Kidney tubule cell (primary cell): ENCODE data around the gene CENPX.
"Not testable (repeated sequence)": the region's sequence is repeated elsewhere in the genome, so short reads cannot be mapped to it uniquely, and the experiment has no call there.

Experiments used
- DNase-seq: peaks from one replicate; pipeline ENCODE4 v3.0.0-alpha.2; 2018; ENCODE audit warnings: low spot score

CENPX gene

GRCh38 chr17:82039695-82040299, 17.1 kb upstream of the CENPX start:
- DNase-seq: no peak

DNA sequence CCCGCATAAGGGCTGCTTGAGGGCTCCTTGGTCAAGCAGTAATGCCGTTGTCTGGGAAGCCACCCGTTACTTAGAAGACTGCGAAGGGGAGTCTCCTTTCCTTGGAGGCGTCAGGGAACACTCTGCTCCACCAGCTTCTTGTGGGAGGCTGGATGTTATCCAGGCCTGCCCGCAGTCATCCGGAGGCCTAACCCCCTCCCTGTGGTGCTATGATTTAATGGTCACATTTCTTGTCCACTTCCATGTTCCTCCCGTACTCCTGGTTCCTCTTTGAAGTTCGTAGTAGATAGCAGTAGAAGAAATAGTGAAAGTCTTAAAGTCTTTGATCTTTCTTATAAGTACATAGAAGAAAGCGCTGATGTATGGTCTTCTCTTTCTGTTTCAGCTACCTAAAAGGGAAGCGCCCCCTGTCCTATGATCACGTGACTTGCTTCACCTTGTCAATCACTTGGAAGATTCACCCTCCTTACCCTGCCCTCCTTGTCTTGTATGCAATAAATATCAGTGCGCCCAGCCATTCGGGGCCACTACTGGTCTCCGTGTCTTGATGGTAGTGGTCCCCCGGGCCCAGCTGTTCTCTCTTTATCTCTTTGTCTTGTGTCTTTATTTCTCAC, 16.2 kb upstream of the CENPX start:
- DNase-seq: not testable (repeated sequence)

DNA sequence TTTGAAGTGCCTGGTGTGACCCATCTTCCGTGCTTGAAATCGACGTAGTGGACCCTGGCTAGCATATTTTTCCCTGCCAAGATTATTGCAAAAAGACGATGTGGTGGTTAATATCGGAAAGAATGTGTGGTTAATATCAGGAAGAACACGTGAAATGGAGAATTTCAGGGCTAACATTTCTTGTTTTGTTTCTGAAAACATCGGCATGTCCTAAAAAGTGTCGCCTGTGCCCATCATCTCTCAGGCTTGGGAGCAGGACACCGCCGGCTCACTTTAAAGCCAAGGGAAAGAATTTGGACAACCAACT, 15.2 kb upstream of the CENPX start:
- no peak for DNase-seq

DNA sequence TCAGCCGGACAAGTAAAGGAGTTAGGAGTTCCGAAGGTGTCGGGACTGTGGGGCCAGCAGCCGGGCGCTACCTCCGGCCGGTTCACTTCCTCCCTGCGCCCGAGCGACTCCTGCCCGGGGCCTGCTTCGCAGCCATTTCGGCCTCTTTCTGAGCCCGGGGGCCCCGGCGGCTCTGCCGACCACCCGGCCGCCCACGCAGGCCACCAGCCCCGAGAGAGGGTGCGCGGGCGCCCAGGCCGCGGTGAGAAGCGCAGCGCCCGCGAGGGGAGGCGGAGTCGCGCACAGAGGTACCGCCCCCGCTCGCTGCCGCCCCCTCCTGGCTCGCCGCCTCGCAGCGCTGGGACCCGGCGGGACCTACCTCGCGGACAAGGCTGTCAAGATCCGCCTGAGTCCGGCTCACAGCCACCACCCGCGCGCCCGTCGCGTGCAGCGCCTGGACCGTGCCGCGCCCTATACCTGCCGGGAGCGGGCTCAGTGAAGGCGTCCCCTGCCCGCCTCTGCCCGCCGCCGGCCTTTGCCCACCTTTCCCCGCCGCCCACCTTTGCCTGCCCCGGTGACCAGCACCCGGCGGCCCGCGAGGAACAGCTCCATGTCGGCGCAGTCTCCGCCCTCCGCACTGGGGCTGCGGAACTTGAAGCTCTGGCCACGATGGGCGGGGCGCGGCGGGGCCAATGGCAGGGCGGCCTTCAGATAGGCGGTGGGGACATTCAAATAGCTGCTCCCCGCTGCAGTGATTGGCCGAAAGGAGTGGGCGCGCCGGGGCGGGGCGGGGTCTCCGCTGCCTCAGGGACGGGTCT, 14.6 kb upstream of the CENPX start, which contains the start of gene DCXR:
TSS of gene DCXR (minus strand) at position 606 of the 797 bp plus-strand sequence. CDS start at position 591, 15 bp downstream.
- peak; percentile 96 for DNase-seq

DNA sequence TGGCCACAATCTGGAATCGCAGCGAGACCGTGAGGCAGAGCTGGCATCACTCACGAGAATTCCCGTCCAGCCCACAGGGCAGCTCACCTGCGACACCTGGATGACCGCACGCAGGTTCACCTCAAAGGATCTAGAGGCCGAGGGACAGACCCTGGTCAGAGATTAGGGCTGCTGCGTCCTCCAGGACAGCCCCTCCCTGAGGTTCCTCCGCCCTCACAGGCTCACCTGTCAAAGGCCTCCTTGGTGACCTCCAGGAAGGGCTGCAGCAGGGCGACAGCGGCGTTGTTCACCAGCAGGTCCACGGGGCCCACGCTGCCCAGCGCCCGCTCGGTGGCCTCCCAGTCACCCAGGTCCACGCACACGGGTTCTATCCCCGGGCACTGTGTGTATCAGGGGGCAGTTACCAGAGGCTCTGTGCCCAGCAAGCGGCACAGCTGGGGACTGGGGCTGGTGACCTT, 14.0 kb upstream of the CENPX start:
- DNase-seq: peak; percentile 15

DNA sequence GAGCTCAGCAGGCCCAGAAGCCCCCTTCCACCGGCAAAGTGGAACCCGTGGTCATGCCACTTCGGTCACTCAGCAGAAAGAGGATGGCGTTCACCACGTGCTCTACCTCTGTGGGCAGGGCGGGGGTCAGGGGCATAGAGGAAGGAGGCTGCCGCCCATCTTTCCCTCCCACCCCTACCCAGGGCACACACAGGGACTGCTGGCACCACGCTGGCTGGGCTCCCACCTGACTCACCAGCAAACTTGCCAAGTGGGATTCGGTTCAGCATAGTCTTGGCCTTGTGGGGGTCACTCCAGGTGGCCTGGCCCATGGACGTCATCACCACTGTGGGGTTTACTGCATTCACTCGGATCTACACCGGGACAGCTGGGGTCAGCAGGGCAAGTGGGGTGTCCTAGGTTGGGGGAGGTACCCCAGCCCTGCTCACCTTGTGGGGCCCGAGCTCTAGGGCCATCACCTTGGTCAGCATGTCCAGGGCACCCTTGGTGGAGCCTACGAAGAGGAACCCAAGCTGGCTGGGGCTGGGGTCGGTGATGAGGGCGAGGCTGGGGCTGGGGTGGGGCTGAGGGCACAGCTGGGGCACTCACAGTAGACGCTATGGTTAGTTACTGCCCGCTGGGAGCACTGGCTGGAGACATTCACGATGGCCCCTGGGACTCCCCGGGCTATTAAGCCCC, 13.4 kb upstream of the CENPX start:
- no peak for DNase-seq

DNA sequence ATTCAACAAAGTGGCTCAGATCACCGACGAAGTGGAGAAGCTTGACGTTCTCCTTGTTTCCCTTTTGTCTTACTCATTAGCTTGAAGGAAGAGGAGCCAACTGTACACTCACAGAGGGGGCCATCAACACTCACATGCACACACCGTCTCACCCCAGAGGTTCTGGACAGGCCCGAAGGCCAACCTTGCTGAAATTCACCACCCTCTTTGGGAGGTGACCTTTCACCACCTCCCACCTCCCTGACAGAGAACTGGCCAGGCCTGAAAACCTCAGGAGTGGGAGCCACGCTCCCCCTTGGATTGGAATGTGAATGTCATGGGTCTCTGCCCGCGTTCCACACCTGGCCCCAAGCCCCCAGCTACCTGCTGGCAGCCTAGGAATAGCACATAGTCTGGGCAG, 12.8 kb upstream of the CENPX start:
- no peak for DNase-seq

- DNase-seq: no peak
Observed at GRCh38 chr17:82034371-82035011, 11.8 kb upstream of the CENPX start.

GRCh38 chr17:82033359-82034085, 10.8 kb upstream of the CENPX start:
- DNase-seq: no peak

- peak; percentile 44 for DNase-seq
Observed at GRCh38 chr17:82031885-82032627, 9.4 kb upstream of the CENPX start.

DNA sequence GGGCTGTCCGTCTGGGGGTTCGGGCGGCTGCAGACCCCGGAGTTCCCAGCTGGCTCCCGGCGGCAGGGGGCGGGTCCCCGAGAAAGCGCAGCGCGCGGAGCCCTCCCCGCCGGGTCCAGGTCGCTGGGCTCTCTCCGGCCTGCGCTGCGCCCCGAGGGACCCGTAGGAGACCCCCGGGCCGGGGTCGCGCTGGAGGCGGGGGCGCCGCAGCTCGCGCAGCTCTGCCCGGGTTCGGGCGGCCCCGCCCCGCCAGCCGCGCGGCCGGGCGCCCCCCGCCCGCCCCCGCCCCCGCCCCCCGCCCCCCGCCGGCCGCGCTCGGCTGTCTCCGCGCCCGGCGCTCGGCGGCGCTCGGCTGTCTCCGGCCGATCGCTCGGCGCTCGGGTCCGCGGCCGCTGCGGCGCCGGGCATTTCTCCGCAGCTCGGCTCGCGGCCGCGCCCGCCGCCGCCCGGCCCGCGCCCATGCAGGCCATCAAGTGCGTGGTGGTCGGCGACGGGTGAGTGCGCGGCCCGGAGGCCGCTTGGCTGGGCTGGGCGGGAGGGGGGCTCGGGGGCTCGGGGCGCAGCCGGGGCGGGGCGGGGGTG, 8.7 kb upstream of the CENPX start, which contains the start of gene RAC3:
TSS of gene RAC3 (plus strand) at position 376 of the 582 bp plus-strand sequence. CDS start at position 460, 84 bp downstream.
- DNase-seq: peak; percentile 33

- DNase-seq: peak; percentile 83
Observed at GRCh38 chr17:82030470-82031302, 8.0 kb upstream of the CENPX start.

- no peak for DNase-seq
Observed at GRCh38 chr17:82029990-82030469, 7.4 kb upstream of the CENPX start.

DNA sequence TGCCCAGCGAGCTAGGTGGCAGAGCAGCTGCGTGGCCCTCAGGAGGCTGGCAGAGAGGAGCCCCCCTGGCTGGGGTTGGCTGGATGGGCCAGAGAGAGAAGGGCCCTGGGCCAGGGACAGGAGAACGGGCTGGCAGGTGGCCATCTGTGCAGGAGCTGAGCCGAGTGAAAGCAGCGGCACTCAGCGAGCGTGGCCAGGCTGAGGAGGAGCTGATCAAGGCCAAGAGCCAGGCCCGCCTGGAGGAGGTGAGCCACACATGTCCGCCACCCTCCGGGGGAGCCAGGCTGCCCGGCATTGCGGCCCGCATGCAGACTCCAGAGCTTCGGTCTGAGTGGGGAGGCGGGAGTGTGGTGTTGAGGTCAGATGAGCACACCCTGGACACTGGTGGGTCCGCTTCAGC, 6.7 kb upstream of the CENPX start:
- DNase-seq: no peak

GRCh38 chr17:82028966-82029365, 6.3 kb upstream of the CENPX start:
- DNase-seq: no peak

DNA sequence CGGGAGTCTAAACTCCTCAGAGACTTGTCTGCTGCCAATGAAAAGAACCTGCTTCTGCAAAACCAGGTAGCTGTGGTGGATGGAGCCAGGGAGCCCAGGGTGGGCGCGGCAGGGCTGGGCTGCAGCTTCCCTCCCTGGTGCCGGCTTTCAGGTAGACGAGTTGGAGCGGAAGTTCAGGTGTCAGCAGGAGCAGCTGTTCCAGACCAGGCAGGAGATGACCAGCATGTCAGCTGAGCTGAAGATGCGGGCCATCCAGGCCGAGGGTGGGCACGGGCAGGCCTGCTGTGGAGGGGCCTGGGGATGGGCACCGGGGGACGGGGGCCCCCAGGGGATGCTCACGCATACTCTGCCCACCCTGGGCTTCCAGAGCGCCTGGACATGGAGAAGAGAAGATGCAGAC, 5.6 kb upstream of the CENPX start:
- DNase-seq: no peak

- DNase-seq: no peak
Observed at GRCh38 chr17:82025401-82026107, 2.9 kb upstream of the CENPX start.

DNA sequence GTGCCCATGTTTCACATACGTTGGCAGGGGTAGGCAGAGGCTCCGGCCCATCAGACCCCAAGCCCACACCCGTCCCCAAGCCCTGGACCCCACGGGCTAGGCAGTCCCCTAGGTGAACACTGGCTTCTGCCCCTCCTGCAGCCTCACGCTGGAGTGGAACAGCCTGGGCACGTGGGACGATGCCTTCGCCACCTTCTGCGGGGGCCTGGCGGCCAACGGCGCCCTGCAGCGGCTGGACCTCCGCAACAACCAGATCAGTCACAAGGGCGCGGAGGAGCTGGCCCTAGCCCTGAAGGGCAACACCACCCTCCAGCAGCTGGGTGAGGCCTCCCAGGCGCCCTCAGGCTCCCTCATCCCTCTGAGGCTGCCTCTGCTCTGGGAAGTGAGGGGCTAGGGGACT, 2.2 kb upstream of the CENPX start:
- DNase-seq: no peak
